ENCODE results near the gene ABCD2.
A peak's percentile ranks its signal among the peaks of the same experiment; 100 is the strongest.
"Not testable (repeated sequence)": the region's sequence is repeated elsewhere in the genome, so short reads cannot be mapped to it uniquely, and the experiment has no call there.

ABCD2 gene

DNA sequence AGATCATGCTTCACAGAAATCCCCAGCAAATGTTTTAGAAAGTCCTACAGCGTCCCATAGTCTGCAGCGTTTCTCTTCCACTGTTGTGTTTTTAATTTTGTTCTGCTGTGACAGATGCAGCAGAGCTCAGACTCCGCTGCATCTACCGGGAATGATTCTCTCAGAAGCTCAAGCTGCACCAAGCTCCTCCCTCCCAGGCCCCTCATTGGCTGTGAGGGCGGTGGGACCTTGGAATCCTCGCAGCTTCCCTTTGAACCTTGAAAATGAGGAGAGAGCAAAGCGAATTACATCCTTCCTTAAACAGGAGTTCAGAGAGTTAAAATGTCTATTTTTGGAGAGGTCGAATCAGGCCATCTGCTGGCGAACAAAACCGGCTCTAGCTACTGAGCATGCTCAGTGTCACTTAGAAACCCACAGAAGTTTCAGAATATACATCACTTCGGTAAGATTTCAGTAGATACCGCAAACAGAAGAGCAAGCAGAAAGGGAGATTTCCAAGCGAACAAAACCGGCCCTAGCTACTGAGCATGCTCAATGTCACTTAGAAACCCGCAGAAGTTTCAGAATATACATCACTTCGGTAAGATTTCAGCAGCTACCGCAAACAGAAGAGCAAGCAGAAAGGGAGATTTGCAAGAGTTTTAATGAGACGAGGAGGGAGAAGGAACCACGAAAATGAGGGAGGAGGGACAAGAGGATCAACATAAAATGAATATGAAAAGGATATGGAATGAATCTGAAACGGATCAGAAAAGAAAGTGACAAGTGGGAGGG, at the start of gene ABCD2:
ABCD2 (minus strand) TSS at position 144 of the 774 bp plus-strand sequence. CDS start 188 bp downstream, outside the sequence.
- DNase-seq = peak; percentile 40

DNA sequence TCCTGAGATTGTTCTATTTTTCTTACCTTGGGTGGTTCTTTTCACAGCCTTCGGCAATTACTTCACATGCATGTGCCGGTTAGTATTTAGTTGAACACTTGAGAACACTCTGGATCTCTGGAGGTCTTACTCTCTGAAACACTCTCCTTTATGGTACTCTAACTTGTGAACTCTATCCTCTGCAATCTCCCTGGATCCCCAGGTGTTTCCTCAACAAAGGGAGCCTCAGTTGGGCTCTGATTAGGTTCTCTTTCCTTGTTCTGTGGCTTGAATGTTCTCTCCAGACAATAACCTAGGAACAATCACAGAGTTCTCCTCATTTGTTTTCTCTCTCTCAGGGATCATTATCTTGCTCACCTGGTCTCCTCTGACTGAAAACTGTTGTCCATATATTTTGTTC, 40.5 kb upstream of the ABCD2 start:
- no peak for DNase-seq

DNA sequence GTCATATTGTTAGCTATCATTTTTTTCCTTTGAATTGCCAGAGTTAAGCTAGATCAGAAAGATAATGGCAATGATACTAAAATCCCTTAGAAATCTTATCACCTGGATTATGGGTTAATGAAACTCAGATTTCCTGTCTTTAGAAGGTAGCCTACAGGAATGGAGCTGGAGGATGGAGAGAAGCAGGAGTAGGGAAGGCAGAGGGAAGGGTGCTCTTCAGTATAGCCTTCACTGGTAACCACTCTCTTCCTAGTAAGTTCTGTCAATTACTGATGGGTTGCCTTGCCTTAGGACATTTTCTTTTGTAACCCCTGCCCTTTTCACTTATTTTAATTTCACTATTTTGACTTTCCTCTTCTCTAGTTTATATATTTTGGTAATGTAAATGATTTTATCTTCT, 27.8 kb upstream of the ABCD2 start:
- no peak for DNase-seq

DNA sequence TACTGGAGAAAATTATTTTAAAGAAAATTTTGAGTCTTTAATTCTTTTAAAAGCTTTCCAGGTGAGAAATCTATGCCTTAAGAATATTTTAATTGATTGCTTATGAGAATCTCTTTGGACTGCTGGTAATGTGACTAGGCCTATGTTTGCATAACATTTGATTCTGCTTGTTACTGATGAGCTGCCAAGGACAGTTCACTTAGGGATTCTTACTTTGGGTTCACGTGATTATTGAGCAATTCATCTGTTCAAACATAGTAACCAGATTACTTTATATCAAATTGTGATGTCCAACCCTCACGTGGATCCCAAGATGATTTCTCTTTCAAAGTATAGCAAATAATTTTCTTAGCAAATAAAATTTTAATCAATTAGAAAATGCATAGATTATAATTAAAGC, 27.4 kb upstream of the ABCD2 start:
- no peak for DNase-seq

DNA sequence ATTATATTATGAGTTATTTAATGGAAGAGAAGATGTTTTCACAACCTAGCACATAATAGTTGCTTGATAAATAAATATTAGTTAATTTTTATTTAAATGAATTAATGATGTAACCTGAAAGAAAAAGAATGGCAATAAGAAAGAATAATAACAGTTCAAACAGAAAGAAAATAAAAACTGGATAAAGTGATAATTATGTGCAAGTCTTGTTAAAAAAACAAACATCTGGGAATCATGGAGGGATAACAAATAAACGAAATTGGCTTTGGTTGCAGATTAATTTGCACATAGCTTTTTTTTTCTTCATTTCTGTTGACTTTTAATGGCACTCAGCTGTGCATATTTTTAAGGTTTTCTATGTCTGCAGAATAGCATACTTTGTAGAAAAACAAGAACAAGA, 23.4 kb upstream of the ABCD2 start:
- DNase-seq = no peak

DNA sequence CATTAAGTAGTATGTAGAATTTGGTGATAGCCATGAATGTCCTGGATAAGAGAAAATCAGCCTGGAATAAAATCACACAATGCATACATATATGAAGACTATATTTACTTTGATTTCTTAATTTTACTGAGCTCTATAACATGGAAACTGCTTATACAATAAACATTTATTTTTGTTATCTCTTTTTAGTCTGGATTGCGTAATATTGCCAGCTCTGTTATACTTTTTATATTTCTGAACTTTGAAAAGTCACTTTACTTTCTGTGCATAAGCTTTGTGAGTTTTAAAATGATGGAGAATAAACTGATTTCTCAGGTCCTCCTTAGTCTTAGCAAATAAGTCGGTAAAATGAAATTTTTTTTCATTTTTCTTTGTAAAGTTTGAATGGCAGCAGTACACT, 19.2 kb upstream of the ABCD2 start:
- DNase-seq = no peak

DNA sequence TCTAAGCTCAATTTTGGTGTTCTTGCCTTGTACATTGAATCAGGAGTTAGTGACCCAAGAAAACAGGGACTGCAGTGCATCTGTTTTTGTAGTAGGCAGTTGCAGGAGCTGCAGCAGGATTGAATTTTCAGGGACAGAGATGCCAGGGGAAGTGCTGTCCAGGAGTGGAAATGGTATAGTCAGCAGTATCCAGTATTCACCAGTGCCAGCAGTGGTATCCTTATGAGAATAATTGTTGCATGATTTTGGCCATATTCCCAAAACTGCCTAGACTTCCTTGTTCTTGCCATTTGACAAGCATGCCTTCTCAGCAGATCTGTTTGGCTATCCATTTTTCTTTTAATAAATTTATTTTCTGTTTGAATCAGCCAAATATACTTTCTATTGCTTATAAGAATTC, 18.6 kb upstream of the ABCD2 start:
- no peak for DNase-seq

DNA sequence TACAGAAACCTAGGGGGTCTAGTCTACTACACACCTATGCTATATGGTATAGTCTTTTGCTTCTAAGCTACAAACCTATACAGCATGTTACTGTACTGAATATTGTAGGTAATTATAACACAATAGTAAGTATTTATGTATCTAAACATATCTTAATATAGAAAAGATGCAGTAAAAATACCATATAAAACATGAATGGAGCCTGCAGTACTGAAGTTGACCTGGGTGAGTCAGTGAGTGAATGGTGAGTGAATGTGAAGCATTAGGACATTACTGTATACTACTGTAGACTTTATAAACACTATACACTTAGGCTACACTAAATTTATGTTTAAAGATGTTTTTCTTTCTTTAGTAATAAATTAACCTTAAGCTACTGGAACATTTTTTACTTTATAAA, 13.1 kb upstream of the ABCD2 start:
- no peak for DNase-seq

DNA sequence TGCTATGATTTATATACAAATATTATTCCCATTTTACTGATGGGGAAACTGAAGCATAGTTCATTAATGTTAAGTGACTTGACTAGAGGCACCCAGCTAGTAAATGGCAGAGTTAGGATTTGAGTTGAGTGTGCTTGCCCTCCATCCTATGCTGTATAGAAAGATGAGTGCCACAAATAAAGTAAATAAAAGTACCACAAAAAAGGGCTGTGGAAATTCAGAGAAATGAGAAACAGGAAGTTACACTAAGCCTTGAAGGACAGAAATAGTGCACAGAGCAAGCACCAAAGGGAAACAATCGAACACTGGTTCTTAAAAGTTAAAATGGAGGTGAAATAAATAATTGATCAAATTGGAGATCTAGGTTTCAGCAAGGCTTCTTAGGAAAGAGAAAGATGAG, 9.2 kb upstream of the ABCD2 start:
- no peak for DNase-seq

DNA sequence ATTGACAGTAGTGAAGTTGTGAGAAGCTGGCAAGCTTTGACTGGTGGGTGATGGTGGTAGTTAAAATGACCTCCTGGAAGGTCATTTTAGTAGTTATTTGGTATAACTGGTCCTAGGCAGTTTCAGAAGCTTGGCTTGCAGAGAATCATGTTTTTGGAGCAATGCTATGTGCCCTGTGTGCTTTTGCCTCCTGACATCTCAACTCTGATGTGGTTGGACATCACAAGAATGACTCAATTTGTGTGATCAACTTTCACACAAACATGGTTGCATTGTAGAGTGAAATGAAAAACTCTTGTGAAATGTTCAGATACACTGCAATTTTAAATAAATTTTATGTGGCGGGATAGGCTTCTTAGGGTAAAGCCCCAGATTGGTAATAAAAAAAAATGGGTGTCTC, 8.3 kb upstream of the ABCD2 start:
- DNase-seq = no peak

DNA sequence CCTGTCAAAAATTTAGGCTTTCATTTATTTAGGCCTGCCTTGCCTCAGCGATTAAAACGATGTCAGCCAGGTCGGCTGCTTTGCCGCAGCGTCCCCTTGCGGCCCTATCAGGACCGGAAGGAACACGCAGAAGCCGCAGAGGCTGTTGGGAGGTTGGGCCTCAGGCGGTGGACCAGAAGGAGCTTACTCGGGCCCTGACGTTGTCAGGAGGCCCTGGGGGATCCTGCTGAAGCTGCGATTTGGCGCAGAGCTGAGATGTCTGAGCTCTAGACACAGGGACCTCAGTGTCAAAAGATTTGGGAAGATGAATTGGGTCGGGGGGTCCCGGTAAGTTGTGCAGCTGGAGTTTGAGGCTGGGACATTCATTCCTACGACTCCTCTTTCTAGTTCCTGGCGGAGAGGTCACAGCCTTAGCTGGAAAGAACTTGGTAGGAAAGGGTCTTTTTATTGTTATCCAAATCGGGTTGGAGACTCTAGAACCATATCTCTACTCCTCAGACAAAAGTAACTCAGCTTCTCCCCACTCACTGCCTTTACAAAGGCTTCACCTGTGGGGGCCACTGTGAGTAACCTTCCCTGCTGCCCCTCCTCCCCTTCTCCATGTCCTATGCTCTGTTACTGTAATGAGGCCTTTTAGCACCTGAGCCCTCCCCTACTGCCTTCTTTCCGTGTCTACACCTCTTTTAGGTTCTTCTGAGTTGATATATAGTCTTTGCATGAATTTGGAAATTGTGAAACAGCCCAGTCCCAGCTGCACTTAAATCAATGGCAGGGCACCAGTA, 6.6 kb upstream of the ABCD2 start:
- DNase-seq = no peak

DNA sequence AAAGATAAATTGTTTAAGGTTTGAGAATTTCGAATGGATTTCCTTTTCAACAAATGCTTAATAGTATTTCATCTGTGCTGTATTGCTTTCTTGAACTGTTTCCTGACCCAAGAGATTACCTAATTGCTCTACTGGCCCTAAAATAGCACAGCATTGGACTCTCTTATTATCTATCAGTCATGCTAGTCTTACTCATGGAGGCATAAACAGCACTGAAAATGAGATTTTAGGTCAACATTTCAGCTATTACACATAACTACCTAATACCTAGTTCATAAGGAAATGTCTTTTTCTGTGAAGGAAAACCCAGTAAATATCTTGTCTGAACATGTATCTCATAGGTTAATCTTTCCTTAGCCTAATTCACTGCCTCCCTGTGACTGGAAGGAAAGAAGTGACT, 4.3 kb upstream of the ABCD2 start:
- no peak for DNase-seq

DNA sequence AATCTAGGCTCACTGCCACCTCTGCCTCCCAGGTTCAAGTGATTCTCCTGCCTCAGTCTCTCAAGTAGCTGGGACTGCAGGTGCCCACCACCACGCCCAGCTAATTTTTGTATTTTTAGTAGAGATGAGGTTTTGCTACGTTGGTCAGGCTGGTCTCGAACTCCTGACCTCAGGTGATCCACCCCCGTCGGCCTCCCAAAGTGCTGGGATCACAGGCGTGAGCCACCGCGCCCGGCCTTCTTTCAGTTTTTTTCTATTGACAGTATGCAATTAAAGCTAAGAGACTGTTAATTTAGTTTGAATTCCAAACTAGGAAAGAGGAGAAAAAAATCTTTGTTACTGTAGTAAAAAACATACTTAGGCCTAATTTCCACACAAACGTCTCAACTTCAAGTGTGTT, 3.6 kb upstream of the ABCD2 start:
- DNase-seq = not testable (repeated sequence)

DNA sequence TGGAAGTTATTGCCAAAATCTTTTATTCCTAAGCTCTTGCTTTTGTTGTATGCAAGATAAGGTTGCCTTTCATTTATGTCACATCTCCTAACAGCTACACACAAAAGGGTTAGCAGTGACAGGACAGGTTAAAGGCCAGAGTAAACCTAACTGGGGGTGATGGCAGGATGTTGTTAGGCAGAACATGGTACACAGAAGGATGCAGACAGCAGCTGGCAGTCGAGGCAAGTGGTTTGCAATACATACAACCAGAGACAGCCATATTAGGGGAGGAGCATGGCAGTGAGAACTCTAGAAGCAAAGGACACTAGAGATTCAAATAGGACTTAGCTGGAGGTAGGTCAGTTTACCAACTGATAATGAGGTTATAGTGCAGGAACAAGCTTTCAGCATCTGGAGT, 2.7 kb upstream of the ABCD2 start:
- DNase-seq = no peak

DNA sequence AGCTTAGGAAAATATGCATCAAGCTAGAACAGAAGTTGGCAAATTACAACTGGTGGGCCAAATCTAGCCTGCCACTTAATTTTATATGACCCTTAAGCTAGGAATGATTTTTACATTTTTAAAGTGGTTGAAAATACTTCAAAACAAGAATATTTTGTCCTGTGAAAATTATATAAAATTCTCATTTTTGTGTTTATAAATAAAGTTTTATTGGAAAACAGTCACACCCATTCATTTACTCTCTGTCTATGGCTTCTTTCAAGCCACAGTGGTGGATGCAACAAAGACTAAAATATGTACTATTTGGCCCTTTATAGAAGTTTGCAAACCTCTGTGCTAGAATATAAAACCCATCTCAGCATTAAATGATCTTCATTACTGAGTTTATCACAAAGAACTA, 2.1 kb upstream of the ABCD2 start:
- DNase-seq = no peak

DNA sequence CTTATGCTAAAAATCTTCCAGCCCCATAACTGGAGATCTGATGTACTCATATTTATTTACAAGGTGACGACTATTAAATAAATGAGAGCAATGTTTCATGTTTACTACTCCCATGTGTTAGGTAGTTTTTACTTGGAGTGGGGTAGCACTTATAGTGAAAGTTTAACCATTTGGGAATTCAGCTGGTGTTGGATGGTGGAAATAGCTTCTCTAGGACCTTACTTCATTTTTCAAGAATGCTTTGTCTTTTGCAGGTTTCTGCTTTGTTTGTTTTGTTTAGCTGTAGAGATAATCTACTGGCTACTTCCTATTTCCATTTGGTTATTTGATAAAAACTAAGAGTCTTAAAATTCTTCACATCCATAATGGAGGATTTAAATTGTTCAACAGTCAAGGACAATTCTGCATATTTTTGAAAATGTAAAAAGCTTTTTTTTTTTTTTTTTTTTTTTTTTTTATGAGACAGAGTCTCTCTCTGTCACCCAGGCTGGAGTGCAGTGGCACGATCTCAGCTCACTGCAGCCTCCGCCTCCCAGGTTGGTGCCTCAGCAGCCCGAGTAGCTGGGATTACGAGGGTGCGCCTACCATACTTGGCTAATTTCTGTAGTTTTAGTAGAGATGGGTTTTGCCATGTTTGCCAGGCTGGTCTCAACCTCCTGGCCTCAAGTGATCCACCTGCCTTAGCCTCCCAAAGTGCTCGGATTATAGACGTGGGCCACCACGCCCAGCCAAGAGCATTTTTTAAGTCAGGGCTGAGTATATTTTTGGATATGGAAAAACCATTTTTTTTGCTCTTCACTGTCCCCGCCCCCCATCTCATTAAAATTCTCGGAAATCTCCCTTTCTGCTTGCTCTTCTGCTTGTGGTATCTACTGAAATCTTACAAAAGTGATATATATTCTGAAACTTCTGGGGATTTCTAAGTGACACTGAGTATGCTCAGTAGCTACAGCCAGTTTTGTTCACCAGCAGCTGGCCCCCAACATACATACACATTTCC, 1.4 kb upstream of the ABCD2 start:
- DNase-seq = no peak

DNA sequence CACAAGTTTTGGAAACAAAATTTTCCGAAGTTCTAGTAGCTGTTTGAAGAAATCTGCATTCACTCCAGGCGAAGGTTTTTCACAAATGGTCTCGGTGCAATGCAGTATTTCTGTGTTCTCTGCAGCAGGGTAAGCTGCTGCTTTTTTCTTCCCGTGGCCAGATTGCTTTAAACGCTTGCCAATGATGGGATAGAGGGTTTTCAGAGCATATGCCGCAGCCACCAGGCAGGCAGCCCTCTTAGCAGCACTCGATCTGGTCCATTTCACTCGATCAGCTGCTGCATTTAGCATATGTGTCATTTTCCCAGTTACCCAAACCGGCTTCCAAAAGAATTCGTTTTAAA, 315 bp downstream of the ABCD2 start:
- DNase-seq = no peak

DNA sequence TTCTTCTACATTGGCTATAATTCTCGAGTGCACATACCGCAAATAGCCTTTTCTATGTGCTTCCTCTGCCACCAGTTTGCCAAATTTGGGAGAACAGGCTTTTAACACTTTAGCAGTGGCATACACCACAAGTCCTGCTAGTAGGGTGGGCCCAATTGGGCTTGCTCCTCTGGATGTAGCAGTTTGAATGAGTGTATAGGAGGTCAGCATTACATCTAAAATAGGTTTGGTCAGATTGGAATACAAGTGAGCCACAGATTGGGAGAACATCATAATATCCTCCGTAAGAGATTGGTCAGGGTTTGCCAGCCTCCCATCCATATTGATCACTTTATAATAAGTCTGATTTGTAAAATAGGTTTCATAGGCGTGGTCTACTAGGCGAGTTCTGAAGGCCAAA, 902 bp downstream of the ABCD2 start:
- no peak for DNase-seq

DNA sequence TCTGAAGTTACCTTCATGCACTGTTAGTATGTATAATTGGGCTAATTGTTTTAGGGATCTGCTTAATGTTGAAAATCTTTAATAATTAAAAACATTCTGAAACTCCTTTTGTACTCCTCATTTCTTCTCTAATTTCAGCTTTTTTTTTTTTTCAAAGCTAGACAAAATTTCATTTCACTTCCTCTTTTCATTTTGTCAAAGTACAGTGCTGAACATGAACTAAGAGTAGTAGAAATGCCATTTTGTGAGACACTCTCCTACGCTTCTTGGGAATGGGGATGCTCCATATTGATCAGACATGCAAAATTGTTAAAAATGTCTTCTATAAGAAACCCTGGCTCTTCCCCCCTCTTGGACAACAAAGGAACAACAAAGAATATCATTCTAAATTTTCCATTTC, 1.7 kb downstream of the ABCD2 start:
- no peak for DNase-seq

DNA sequence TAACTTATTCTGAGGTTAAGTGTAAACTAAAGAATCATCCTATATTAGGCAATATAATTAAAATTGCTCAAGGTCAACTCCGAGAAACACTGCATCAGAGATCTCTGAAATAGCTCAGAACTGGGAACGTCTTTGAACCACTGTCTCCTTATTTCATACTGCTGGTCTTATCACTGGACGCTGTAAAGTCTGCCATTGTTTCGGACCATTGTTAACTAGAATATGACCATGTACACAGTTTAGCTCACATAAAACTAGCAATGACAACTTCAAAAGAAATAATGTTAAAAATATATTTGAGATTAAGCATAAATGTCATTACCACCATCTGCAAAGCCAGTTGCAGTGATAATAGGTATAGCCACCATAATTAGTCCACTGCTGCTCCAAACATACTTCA, 2.9 kb downstream of the ABCD2 start:
- no peak for DNase-seq

DNA sequence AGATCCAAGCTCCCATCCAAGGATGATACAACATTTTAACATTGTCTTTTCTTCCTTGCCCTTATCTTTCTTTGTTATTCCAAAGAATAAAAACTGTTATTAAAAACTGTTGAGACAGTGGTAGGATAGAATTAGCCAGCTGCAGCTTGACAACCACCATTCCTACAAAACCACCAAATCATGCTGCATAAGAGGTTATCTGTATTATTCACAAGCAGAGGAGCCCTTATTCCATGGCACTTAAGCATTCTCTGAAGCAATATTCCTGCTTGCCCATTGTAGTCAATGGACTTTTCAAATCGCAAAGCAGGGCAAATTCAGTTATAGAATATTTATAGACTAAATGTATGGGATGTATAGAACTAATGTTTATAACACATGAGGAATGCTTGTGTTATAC, 3.4 kb downstream of the ABCD2 start:
- DNase-seq = no peak

DNA sequence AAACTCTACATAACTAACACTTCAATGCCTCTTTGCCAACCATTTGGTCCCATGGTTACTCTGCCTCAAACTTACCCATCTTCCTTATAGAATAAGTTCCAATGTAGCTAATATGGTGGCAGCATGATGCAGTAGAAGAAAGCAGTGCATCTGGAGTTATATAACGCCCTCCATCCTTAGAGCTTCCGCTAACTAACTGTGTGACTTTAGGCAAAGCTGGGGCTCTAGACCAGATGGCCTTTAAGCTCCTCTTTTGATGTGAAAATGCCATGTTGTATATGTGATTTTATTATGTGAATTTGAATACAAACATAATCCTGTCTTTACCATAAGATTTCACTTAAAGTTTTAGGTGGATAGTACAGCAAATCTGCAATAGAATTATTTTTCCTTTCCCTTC, 6.1 kb downstream of the ABCD2 start:
- DNase-seq = no peak

DNA sequence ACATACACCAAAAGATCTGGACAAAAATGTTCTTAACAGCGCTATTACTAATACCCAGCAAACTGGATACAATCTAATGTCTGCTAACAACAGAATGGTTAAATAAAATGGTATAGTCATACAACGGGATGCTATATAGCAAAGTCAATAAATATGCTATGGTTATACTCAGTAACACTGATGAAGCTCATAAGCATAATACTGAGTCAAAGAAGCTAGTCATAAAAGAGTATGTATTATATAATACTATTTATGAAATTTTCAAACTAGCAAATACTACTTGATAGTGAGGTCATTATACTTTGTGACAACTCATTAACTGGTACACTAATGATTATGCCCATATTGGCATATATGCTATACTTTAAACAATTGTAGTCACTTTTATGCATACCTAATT, 7.4 kb downstream of the ABCD2 start:
- DNase-seq = no peak

DNA sequence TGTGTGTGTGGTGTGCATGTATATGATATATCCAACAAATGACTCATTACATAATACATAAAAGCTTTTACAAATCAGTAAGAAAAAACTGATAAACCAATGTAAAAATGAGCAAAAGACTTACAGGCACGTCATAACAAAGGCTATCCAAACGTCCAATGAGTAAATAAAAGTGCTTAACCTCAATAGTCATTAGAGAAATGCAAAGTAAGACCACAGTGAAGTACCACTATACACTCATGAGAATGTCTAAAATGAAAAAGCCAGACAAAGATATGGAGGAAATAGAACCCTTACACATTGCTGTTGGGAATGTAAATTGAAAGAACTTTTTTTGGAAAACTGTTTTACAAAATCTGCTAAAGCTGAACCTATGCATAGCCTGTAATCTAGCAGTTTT, 7.8 kb downstream of the ABCD2 start:
- DNase-seq = no peak

Data from SHP77 treated with DMSO at 0.1 percent for 48 hours (cell line).